ENCODE data around the gene SETBP1.

DNA sequence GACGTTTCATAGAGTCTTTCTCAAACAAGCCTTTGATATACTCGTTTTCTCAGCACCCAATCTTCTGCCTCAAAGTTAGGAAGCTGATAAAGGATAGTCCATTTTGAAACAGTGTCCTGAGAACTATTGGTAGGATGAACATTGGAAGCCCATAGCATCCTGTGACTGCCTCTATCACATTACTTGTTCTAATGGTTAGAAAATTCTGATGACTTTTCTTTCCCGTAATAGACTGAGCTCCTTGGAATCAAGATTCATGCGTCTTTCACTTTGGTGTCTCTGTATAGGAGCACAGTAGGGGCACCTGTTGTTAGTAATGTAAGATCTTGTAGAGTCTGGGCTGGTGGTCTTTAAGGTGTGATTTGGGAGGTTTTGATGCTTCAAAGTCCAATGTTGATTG is 87.1 kb downstream of the SETBP1 start:
- TF ChIP-seq, protein P1, sequence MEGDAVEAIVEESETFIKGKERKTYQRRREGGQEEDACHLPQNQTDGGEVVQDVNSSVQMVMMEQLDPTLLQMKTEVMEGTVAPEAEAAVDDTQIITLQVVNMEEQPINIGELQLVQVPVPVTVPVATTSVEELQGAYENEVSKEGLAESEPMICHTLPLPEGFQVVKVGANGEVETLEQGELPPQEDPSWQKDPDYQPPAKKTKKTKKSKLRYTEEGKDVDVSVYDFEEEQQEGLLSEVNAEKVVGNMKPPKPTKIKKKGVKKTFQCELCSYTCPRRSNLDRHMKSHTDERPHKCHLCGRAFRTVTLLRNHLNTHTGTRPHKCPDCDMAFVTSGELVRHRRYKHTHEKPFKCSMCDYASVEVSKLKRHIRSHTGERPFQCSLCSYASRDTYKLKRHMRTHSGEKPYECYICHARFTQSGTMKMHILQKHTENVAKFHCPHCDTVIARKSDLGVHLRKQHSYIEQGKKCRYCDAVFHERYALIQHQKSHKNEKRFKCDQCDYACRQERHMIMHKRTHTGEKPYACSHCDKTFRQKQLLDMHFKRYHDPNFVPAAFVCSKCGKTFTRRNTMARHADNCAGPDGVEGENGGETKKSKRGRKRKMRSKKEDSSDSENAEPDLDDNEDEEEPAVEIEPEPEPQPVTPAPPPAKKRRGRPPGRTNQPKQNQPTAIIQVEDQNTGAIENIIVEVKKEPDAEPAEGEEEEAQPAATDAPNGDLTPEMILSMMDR (IDR thresholded peaks at IDR 0.05; ENCODE audit: insufficient read depth, low read depth, low read length): no peak
- TF ChIP-seq EZH2 (IDR thresholded peaks at IDR 0.05; ENCODE audit: insufficient read depth, low read length): no peak

Data from astrocyte (in vitro differentiated cells and primary cell).